NT2/D1 (cell line): ENCODE results near the gene TPI1.

ENCODE experiments used
- SUZ12 ChIP-seq: IDR thresholded peaks from 2 replicates; pipeline ENCODE4 v1.6.1; 2011; ENCODE audit not compliant: insufficient read length, insufficient read depth; ENCODE audit errors: extremely low read depth
- YY1 ChIP-seq: IDR thresholded peaks from 2 replicates; pipeline ENCODE4 v1.6.1; 2011; ENCODE audit not compliant: insufficient read length, insufficient read depth

- no peak for TF ChIP-seq SUZ12
- TF ChIP-seq YY1, result no peak
Observed at GRCh38 chr12:6849976-6850560, 17.3 kb upstream of the TPI1 start.
